Measurements from ENCODE around the gene PCSK6. TPM values are rescaled to one million over a fixed set of nuclear protein-coding genes. Genes with fewer than 3 reads are reported as not detected.
A peak's percentile ranks its signal among the peaks of the same experiment; 100 is the strongest.

Gene PCSK6
- polyA plus RNA-seq, 3 donors, result 0.05 to 0.10 TPM; not detected in 1

DNA sequence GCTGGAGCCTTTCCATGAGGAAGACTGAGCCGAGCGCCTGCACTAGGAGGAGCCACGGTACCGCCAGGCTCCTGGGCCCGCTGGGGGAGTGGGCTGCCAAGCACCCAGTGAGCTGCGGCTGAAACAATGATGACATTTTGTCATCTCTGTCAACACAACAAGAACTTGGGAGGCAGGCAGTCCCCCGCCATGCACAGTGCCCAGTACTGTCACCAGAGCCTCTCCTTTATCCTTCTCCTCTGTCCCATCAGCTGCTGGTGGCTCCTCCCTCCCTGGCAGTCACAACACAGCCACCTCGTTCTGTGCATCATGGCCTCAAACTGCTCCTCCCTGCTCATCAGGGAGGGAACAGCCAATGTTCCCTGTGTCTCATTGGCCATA is 34.0 kb upstream of the PCSK6 start:
- no peaks in the 10 kb centered on the region for H3K27me3 ChIP-seq (ENCODE audit: control insufficient read depth in 2 of 2, insufficient read depth in 2 of 2, low read length in 2 of 2)
- no peak for TF ChIP-seq CTCF (IDR thresholded peaks at IDR 0.05)
- no peak overlapping the region for H3K4me2 ChIP-seq (replicated peaks; ENCODE audit: extremely low read depth, low read length, poor library complexity, severe bottlenecking)
- WGBS (ENCODE audit: insufficient coverage), result 96% methylated on average over 8 of the region's 8 CpGs
- peaks cover 9 to 17% of the 10 kb centered on the region in 2 donors for H3K4me1 ChIP-seq (ENCODE audit: control insufficient read depth in 1 of 2, insufficient read depth in 2 of 2, low read length in 2 of 2)
- H3K79me2 ChIP-seq (ENCODE audit: insufficient read depth, low read length), result no peaks in the 10 kb centered on the region
- H3K9ac ChIP-seq (ENCODE audit: insufficient read depth, low read length, poor library complexity, severe bottlenecking), result no peak overlapping the region
- H3K36me3 ChIP-seq (replicated peaks in 1 of 2; ENCODE audit: control insufficient read depth in 1 of 2, insufficient read depth in 2 of 2, low read length in 2 of 2), result no peaks in the 10 kb centered on the region
- Mint-ChIP-seq H3K4me1 (peaks cover 14% of the 10 kb centered on the region), H3K27ac (peak overlapping the region in 1 of 7 donors; percentile 63), H3K9me3 (peaks cover under 1 to 11% (median 3%) of the 10 kb centered on the region in 7 donors), H3K36me3 (no peaks in the 10 kb centered on the region), H3K4me3 (no peak overlapping the region), H3K27me3 (ENCODE audit: low read depth in 3 of 3) (peaks cover 4 to 9% (median 6%) of the 10 kb centered on the region in 3 donors)
- H3K27ac ChIP-seq (ENCODE audit: low read depth in 1 of 2, low read length in 2 of 2), result no peak overlapping the region
- intact Hi-C loops (cut with micrococcal nuclease), result no loop called here
- H2AFZ ChIP-seq (ENCODE audit: insufficient read depth, low read depth, low read length, poor library complexity, severe bottlenecking), result no peak overlapping the region
- no peak for DNase-seq
- no peaks in the 10 kb centered on the region for H4K20me1 ChIP-seq (ENCODE audit: insufficient read depth, low read length)
- no peaks in the 10 kb centered on the region for H3K9me3 ChIP-seq (replicated peaks in 1 of 2; ENCODE audit: control insufficient read depth in 1 of 2, insufficient read depth in 1 of 2, low read length in 2 of 2)
- H3K4me3 ChIP-seq (replicated peaks in 1 of 3; ENCODE audit: low read depth in 2 of 3, low read length in 3 of 3), result no peak overlapping the region

DNA sequence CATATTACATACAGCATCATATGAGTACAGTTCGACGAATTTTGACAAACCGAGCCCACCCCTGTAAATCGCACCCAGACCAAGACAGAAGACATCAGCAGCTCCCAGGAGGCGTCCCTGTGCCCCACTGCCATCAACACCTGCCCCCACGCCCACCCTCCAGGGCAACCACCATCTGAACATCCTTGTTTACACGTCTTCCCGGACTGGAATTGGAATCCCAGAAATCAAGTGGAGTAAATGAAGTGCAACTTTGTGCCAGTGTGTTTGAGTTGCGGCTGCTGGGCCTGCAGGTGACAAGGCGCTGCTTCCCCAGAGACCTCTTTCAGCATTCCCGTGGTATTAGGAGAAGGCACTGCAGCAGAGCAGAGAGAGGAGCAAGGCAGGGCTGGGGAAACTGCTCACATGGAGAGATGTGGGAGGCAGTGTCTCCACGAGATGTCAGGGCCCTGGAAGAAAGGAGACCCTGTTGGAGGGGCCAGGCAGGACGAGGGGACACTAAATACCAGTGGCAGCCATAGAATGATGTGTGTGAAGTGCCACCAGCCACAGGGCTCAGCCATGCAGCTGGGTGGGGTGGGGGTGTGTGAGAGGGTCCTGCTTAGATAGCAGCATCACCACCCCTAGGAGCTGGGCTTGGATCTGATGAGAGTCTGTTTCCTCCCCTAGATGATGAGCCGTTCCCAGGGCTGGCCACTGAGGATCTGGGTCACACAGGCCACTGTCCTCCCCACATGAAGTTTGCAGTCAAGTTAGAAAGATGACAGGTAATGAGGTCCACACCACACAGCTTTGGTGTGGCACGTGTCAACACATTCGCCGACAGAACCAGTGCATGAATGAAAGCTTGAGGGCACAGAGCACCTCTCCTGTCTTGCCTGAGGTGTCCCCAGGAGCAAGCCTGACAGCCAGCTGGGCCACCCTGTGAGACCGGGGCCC is 33.4 kb upstream of the PCSK6 start:
- H3K9me3 Mint-ChIP-seq, result peaks cover 7 to 17% (median 8%) of the 10 kb centered on the region in 7 donors
- intact Hi-C loops (cut with micrococcal nuclease), result no loop called here
- peak overlapping the region in 1 of 7 donors; percentile 10 for H3K27ac Mint-ChIP-seq
- no peak for DNase-seq
- peaks cover 14% of the 10 kb centered on the region for H3K4me1 Mint-ChIP-seq
- Histone ChIP-seq H3K4me1 (ENCODE audit: control insufficient read depth in 1 of 2, insufficient read depth in 2 of 2, low read length in 2 of 2) (peaks cover 9 to 17% of the 10 kb centered on the region in 2 donors), H2AFZ (ENCODE audit: insufficient read depth, low read depth, low read length, poor library complexity, severe bottlenecking) (no peak overlapping the region), H3K9ac (ENCODE audit: insufficient read depth, low read length, poor library complexity, severe bottlenecking) (no peak overlapping the region), H3K36me3 (replicated peaks in 1 of 2; ENCODE audit: control insufficient read depth in 1 of 2, insufficient read depth in 2 of 2, low read length in 2 of 2) (no peaks in the 10 kb centered on the region), H3K79me2 (ENCODE audit: insufficient read depth, low read length) (no peaks in the 10 kb centered on the region), H3K4me2 (replicated peaks; ENCODE audit: extremely low read depth, low read length, poor library complexity, severe bottlenecking) (no peak overlapping the region), H4K20me1 (ENCODE audit: insufficient read depth, low read length) (no peaks in the 10 kb centered on the region), H3K27me3 (ENCODE audit: control insufficient read depth in 2 of 2, insufficient read depth in 2 of 2, low read length in 2 of 2) (no peaks in the 10 kb centered on the region), H3K9me3 (replicated peaks in 1 of 2; ENCODE audit: control insufficient read depth in 1 of 2, insufficient read depth in 1 of 2, low read length in 2 of 2) (peaks cover 0 to 2% of the 10 kb centered on the region in 2 donors), H3K27ac (ENCODE audit: low read depth in 1 of 2, low read length in 2 of 2) (no peak overlapping the region), H3K4me3 (replicated peaks in 1 of 3; ENCODE audit: low read depth in 2 of 3, low read length in 3 of 3) (no peak overlapping the region)
- H3K27me3 Mint-ChIP-seq (ENCODE audit: low read depth in 3 of 3), result peaks cover 4 to 9% (median 7%) of the 10 kb centered on the region in 3 donors
- H3K4me3 Mint-ChIP-seq, result no peak overlapping the region
- no peak for TF ChIP-seq CTCF (IDR thresholded peaks at IDR 0.05)
- no peaks in the 10 kb centered on the region for H3K36me3 Mint-ChIP-seq
- WGBS (ENCODE audit: insufficient coverage), result 97% methylated on average over 11 of the region's 18 CpGs

All from CD14-positive monocyte (primary cell).